ENCODE measurements around the gene PRKCA. TPM values are rescaled to one million over a fixed set of nuclear protein-coding genes. Genes with fewer than 3 reads are reported as not detected.

The PRKCA gene
- total and polyA plus RNA-seq, 10 of the 15 experiments (the other 5 are each of a cell fraction or from before 2014, with no cell fraction given) = 0.11 to 14.6 (median 0.72) TPM

DNA sequence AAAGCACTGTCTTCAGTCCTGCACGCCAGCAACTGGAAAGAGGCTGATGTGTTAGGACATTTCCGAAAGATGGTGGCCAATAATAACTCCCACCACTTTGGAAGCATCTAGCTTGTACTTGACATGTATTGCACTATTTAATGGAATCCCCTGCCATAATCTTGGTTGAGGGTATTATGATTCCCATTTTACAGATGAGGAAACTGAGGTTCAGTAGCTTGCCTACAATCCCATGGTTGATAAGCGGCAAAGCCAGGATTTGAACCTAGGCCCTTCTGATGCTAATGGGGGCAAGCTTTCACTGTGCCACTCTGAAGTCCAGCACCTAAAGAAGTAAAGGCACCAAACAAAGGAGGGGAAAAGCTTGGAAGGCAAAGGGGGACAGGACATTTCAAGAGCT, 540.5 kb downstream of the PRKCA start:
- Histone ChIP-seq H3K36me3 (ENCODE audit: control insufficient read depth in 2 of 2, insufficient read depth in 2 of 2, low read length in 1 of 2) (no peaks in the 10 kb centered on the region), H3K4me2 (ENCODE audit: control insufficient read depth, insufficient read depth) (no peak overlapping the region), H3K9me3 (replicated peaks; ENCODE audit: control insufficient read depth, insufficient read depth, low read length) (no peaks in the 10 kb centered on the region), H3K27me3 (replicated peaks in 1 of 2; ENCODE audit: control insufficient read depth in 2 of 2, insufficient read depth in 2 of 2, low read length in 1 of 2) (no peaks in the 10 kb centered on the region), H3K27ac (ENCODE audit: control insufficient read depth, insufficient read depth) (no peak overlapping the region), H4K20me1 (ENCODE audit: control insufficient read depth, insufficient read depth) (no peaks in the 10 kb centered on the region), H3K9ac (ENCODE audit: control insufficient read depth, insufficient read depth, low read length) (no peak overlapping the region), H3K4me1 (ENCODE audit: control insufficient read depth, insufficient read depth, low read length) (no peaks in the 10 kb centered on the region), H3K79me2 (ENCODE audit: control insufficient read depth, insufficient read depth, low read length) (no peaks in the 10 kb centered on the region), H3K4me3 (no peak overlapping the region), H2AFZ (ENCODE audit: control insufficient read depth, low read depth, low read length) (no peak overlapping the region)
- no peak for TF ChIP-seq USF2 (IDR thresholded peaks at IDR 0.05; ENCODE audit: borderline replicate concordance, low read depth, low read length)
- no peak for TF ChIP-seq PAX8 (IDR thresholded peaks at IDR 0.05)
- TF ChIP-seq ZNF274 (IDR thresholded peaks at IDR 0.05; ENCODE audit: insufficient read depth, insufficient read length) = no peak
- TF ChIP-seq ZNF622 (IDR thresholded peaks at IDR 0.05) = no peak
- no peak for TF ChIP-seq NR2C1 (IDR thresholded peaks at IDR 0.05)
- no peak for TF ChIP-seq MYB (IDR thresholded peaks at IDR 0.05; ENCODE audit: borderline replicate concordance, low read depth, low read length)
- no peak for TF ChIP-seq MAX (IDR thresholded peaks at IDR 0.05; ENCODE audit: low read depth, low read length)
- TF ChIP-seq RELA (IDR thresholded peaks at IDR 0.05; ENCODE audit: borderline replicate concordance, partially characterized antibody) = no peak
- TF ChIP-seq, protein P1, sequence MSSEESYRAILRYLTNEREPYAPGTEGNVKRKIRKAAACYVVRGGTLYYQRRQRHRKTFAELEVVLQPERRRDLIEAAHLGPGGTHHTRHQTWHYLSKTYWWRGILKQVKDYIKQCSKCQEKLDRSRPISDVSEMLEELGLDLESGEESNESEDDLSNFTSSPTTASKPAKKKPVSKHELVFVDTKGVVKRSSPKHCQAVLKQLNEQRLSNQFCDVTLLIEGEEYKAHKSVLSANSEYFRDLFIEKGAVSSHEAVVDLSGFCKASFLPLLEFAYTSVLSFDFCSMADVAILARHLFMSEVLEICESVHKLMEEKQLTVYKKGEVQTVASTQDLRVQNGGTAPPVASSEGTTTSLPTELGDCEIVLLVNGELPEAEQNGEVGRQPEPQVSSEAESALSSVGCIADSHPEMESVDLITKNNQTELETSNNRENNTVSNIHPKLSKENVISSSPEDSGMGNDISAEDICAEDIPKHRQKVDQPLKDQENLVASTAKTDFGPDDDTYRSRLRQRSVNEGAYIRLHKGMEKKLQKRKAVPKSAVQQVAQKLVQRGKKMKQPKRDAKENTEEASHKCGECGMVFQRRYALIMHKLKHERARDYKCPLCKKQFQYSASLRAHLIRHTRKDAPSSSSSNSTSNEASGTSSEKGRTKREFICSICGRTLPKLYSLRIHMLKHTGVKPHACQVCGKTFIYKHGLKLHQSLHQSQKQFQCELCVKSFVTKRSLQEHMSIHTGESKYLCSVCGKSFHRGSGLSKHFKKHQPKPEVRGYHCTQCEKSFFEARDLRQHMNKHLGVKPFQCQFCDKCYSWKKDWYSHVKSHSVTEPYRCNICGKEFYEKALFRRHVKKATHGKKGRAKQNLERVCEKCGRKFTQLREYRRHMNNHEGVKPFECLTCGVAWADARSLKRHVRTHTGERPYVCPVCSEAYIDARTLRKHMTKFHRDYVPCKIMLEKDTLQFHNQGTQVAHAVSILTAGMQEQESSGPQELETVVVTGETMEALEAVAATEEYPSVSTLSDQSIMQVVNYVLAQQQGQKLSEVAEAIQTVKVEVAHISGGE (CRISPR knock-in tag; IDR thresholded peaks at IDR 0.05) = no peak
- no peak for TF ChIP-seq ZNF207 (IDR thresholded peaks at IDR 0.05; ENCODE audit: borderline replicate concordance)
- no peak for TF ChIP-seq STAT3 (IDR thresholded peaks at IDR 0.05; ENCODE audit: low read depth, low read length)
- TF ChIP-seq MEF2B (IDR thresholded peaks at IDR 0.05; ENCODE audit: partially characterized antibody, poor library complexity, severe bottlenecking) = no peak
- TF ChIP-seq SRF (IDR thresholded peaks at IDR 0.05; ENCODE audit: low read depth in 2 of 2, low read length in 2 of 2) = no peak
- TF ChIP-seq HDAC6 (IDR thresholded peaks at IDR 0.05; ENCODE audit: unreplicated experiment) = no peak
- no TSS peak for BruUV-seq (replicated peaks)
- in situ Hi-C loops (cut with MboI) = no loop called here
- 52% methylated on average over 3 of the region's 3 CpGs for WGBS (ENCODE audit: insufficient coverage, insufficient replicate concordance, low lambda C conversion rate, missing lambda C conversion rate)
- ATAC-seq (no peak), FAIRE-seq (no peak), DNase-seq (ENCODE audit: low read depth, low spot score) (no peak)
- ChIA-PET CTCF (interaction anchor here (0.9 kb wide), 1 partner anchor 10 kb away, joined by 3 read pairs; no protein-coding TSS in a partner anchor), SMC1A (ENCODE audit: uncharacterized antibody, unreplicated experiment) (no interaction called here), POLR2A (no interaction called here), RAD21 (ENCODE audit: unreplicated experiment) (no interaction called here)
- intact Hi-C loops (cut with micrococcal nuclease; ENCODE audit: unreplicated experiment) = no loop called here

All from GM12878 (cell line).